Neural cell (in vitro differentiated cells): Measurements from ENCODE around the gene RAP1GAP2. TPM values are rescaled to one million over a fixed set of nuclear protein-coding genes. Genes with fewer than 3 reads are reported as not detected.

Source experiments
- H2AFZ ChIP-seq: fragments of 200-600, 300-800 bp; sonication (generic), shearing (Covaris generic); 2 replicates; pipeline ENCODE4 v1.6.0; 2014; ENCODE audit warnings: low read depth, mild to moderate bottlenecking, antibody characterized with exemption, low read length, moderate library complexity
- H3F3A ChIP-seq: fragments of 200-600 bp; shearing (Covaris generic); 2 replicates; pipeline ENCODE4 v1.6.1; 2016; ENCODE audit warnings: mild to moderate bottlenecking, moderate library complexity, mixed read lengths, antibody characterized with exemption, low read length; ENCODE audit not compliant: insufficient read depth, poor library complexity, severe bottlenecking
- H3K27ac ChIP-seq: fragments of 200-600, 300-800 bp; sonication (generic), shearing (Covaris generic); 2 replicates; pipeline ENCODE4 v1.5.1; 2014; ENCODE audit warnings: mild to moderate bottlenecking, low read length, moderate library complexity
- H3K27me3 ChIP-seq: fragments of 300-800, 200-600 bp; sonication (generic), shearing (Covaris generic); 2 replicates; pipeline ENCODE4 v1.6.0; 2014; ENCODE audit warnings: mild to moderate bottlenecking, low read depth, low read length, moderate library complexity; ENCODE audit not compliant: insufficient read depth
- H3K36me3 ChIP-seq: fragments of 300-800, 200-600 bp; sonication (generic), shearing (Covaris generic); 2 replicates; pipeline ENCODE4 v1.5.1; 2014; ENCODE audit warnings: mild to moderate bottlenecking, antibody characterized with exemption, low read length, moderate library complexity; ENCODE audit not compliant: insufficient read depth
- H3K4me2 ChIP-seq: fragments of 300-800, 200-600 bp; sonication (generic), shearing (Covaris generic); 2 replicates; pipeline ENCODE4 v1.6.0; 2014; ENCODE audit warnings: mild to moderate bottlenecking, low read length
- H3K4me3 ChIP-seq: fragments of 300-800, 200-600 bp; sonication (generic), shearing (Covaris generic); 2 replicates; pipeline ENCODE4 v1.5.1; 2014; ENCODE audit warnings: mild to moderate bottlenecking, low read length, moderate library complexity
- H3K79me2 ChIP-seq: fragments of 200-600 bp; shearing (Covaris generic); replicated peaks from 2 replicates; pipeline ENCODE4 v1.6.0; 2014; ENCODE audit warnings: mild to moderate bottlenecking, low read length, moderate library complexity; ENCODE audit not compliant: insufficient read depth
- H3K9ac ChIP-seq: fragments of 300-800, 200-600 bp; sonication (generic), shearing (Covaris generic); 2 replicates; pipeline ENCODE4 v1.6.1; 2016; ENCODE audit warnings: mild to moderate bottlenecking, low read length, mixed read lengths
- H3K9me2 ChIP-seq: fragments of 200-600 bp; shearing (Covaris generic); 2 replicates; pipeline ENCODE4 v1.6.1; 2016; ENCODE audit warnings: mild to moderate bottlenecking, low read length, mixed read lengths; ENCODE audit not compliant: insufficient read depth
- H3K9me3 ChIP-seq: fragments of 200-600, 300-800 bp; sonication (generic), shearing (Covaris generic); 2 replicates; pipeline ENCODE4 v1.6.1; 2016; ENCODE audit warnings: mild to moderate bottlenecking, mixed run types, low read length, moderate library complexity, mixed read lengths
- H4K20me1 ChIP-seq: fragments of 200-600 bp; shearing (Covaris generic); 2 replicates; pipeline ENCODE4 v1.6.1; 2016; ENCODE audit warnings: mild to moderate bottlenecking, mixed run types; ENCODE audit not compliant: insufficient read depth
- EP300 ChIP-seq: fragments of 450-650 bp; conservative IDR thresholded peaks from 2 replicates; pipeline ENCODE4 v1.6.1; 2014; ENCODE audit warnings: antibody characterized with exemption, mild to moderate bottlenecking, moderate library complexity; ENCODE audit not compliant: poor library complexity, severe bottlenecking
- EZH2 ChIP-seq: fragments of 200-600, 300-800 bp; shearing (Covaris generic), sonication (generic); IDR thresholded peaks from 2 replicates; pipeline ENCODE4 v1.6.1; 2014; ENCODE audit warnings: antibody characterized with exemption, low read length, borderline replicate concordance, mild to moderate bottlenecking; ENCODE audit not compliant: insufficient read depth, poor library complexity, severe bottlenecking
- MXI1 ChIP-seq: fragments of 450-650 bp; conservative IDR thresholded peaks from 2 replicates; pipeline ENCODE4 v1.6.1; 2014; ENCODE audit warnings: antibody characterized with exemption, mild to moderate bottlenecking; ENCODE audit not compliant: poor library complexity, severe bottlenecking
- POLR2AphosphoS5 ChIP-seq: IDR thresholded peaks from 2 replicates; pipeline ENCODE4 v1.6.1; 2012
- RAD21 ChIP-seq: fragments of 450-650 bp; conservative IDR thresholded peaks from 2 replicates; pipeline ENCODE4 v1.6.1; 2014; ENCODE audit warnings: antibody characterized with exemption, mild to moderate bottlenecking, moderate library complexity
- SMC3 ChIP-seq: fragments of 450-650 bp; conservative IDR thresholded peaks from 2 replicates; pipeline ENCODE4 v1.6.1; 2014; ENCODE audit warnings: antibody characterized with exemption, mild to moderate bottlenecking, moderate library complexity; ENCODE audit not compliant: poor library complexity
- TAF1 ChIP-seq: IDR thresholded peaks from 2 replicates; pipeline ENCODE4 v1.6.1; 2012; ENCODE audit warnings: low read depth
- polyA plus RNA-seq: library from polyadenylated mRNA; depleted of rRNA; stranded (reverse); fragments of >200 nt; gene quantifications from 2 replicates; pipeline ENCODE4 v1.2.3, GENCODE V29; 2014
- TF ChIP-seq, protein P1 (sequence below): fragments of 450-650 bp; IDR thresholded peaks from 2 replicates; pipeline ENCODE4 v1.5.1; 2014; ENCODE audit warnings: antibody characterized with exemption, mild to moderate bottlenecking, moderate library complexity; ENCODE audit not compliant: poor library complexity, severe bottlenecking
- TF ChIP-seq, protein P2 (sequence below): IDR thresholded peaks from 2 replicates; pipeline ENCODE4 v1.6.1; 2012; ENCODE audit warnings: borderline replicate concordance

RAP1GAP2 gene
- polyA plus RNA-seq, 1 donor from 2014 or later: 14.8 TPM

DNA sequence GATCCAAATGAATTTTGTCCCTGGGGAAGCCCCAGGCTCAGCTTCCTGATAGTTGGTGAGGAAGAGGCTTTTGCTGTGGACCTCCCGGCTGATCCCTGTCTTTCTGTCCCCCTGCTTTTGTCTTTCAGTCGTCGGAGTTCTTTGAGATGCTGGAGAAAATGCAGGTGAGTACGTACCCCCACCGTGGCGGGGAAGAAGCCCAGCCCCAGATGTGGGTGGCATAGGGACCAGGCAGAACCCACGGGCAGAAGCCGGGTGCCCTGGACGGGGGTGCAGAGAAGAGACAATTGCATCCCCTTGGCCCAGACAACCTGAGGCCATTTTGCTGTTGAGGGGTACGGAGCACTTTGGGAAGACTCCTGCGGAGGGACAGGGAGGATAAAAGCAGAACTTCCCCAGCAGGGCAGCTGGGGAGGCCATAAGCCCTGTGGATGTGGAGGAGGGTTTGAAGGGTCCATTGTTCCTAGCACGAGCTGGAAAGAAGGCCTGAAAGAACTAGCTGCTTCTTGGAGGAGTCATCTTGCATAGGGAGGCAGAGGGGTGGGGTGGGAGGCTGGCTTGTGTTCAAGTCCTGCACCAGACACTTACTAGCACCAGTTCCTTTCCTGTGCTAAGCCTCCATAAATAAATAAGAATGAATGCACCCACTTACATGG lies 161.5 kb downstream of the RAP1GAP2 start:
- H3K27me3 ChIP-seq: no peaks in the 10 kb centered on the region
- no peak overlapping the region for H2AFZ ChIP-seq
- H3K4me2 ChIP-seq: no peak overlapping the region
- no peaks in the 10 kb centered on the region for H3K9me2 ChIP-seq
- TF ChIP-seq SMC3 (no peak), TAF1 (no peak), EP300 (no peak), RAD21 (no peak), EZH2 (no peak)
- TF ChIP-seq, protein P1, sequence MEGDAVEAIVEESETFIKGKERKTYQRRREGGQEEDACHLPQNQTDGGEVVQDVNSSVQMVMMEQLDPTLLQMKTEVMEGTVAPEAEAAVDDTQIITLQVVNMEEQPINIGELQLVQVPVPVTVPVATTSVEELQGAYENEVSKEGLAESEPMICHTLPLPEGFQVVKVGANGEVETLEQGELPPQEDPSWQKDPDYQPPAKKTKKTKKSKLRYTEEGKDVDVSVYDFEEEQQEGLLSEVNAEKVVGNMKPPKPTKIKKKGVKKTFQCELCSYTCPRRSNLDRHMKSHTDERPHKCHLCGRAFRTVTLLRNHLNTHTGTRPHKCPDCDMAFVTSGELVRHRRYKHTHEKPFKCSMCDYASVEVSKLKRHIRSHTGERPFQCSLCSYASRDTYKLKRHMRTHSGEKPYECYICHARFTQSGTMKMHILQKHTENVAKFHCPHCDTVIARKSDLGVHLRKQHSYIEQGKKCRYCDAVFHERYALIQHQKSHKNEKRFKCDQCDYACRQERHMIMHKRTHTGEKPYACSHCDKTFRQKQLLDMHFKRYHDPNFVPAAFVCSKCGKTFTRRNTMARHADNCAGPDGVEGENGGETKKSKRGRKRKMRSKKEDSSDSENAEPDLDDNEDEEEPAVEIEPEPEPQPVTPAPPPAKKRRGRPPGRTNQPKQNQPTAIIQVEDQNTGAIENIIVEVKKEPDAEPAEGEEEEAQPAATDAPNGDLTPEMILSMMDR: no peak
- TF ChIP-seq, protein P2, sequence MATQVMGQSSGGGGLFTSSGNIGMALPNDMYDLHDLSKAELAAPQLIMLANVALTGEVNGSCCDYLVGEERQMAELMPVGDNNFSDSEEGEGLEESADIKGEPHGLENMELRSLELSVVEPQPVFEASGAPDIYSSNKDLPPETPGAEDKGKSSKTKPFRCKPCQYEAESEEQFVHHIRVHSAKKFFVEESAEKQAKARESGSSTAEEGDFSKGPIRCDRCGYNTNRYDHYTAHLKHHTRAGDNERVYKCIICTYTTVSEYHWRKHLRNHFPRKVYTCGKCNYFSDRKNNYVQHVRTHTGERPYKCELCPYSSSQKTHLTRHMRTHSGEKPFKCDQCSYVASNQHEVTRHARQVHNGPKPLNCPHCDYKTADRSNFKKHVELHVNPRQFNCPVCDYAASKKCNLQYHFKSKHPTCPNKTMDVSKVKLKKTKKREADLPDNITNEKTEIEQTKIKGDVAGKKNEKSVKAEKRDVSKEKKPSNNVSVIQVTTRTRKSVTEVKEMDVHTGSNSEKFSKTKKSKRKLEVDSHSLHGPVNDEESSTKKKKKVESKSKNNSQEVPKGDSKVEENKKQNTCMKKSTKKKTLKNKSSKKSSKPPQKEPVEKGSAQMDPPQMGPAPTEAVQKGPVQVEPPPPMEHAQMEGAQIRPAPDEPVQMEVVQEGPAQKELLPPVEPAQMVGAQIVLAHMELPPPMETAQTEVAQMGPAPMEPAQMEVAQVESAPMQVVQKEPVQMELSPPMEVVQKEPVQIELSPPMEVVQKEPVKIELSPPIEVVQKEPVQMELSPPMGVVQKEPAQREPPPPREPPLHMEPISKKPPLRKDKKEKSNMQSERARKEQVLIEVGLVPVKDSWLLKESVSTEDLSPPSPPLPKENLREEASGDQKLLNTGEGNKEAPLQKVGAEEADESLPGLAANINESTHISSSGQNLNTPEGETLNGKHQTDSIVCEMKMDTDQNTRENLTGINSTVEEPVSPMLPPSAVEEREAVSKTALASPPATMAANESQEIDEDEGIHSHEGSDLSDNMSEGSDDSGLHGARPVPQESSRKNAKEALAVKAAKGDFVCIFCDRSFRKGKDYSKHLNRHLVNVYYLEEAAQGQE: no peak
- no peak overlapping the region for H3K9ac ChIP-seq
- H3K4me3 ChIP-seq: no peak overlapping the region
- H3K36me3 ChIP-seq: no peaks in the 10 kb centered on the region
- no peaks in the 10 kb centered on the region for H3K79me2 ChIP-seq
- H3F3A ChIP-seq: no peaks in the 10 kb centered on the region
- no peaks in the 10 kb centered on the region for H3K9me3 ChIP-seq
- no peak overlapping the region for H3K27ac ChIP-seq
- no peaks in the 10 kb centered on the region for H4K20me1 ChIP-seq

- H3K79me2 ChIP-seq: no peaks in the 10 kb centered on the region
- H4K20me1 ChIP-seq: no peaks in the 10 kb centered on the region
- no peaks in the 10 kb centered on the region for H3K9me2 ChIP-seq
- no peak overlapping the region for H3K9ac ChIP-seq
- H3K27ac ChIP-seq: no peak overlapping the region
- H3K4me2 ChIP-seq: no peak overlapping the region
- no peaks in the 10 kb centered on the region for H3K27me3 ChIP-seq
- no peaks in the 10 kb centered on the region for H3K36me3 ChIP-seq
- no peak overlapping the region for H2AFZ ChIP-seq
- no peak overlapping the region for H3K4me3 ChIP-seq
- TF ChIP-seq TAF1 (no peak), SMC3 (no peak), MXI1 (no peak), POLR2AphosphoS5 (no peak), RAD21 (no peak), EP300 (no peak), EZH2 (no peak)
- TF ChIP-seq, protein P1: no peak
- TF ChIP-seq, protein P2: no peak
- no peaks in the 10 kb centered on the region for H3F3A ChIP-seq
- no peaks in the 10 kb centered on the region for H3K9me3 ChIP-seq
These were observed 162.5 kb downstream of the RAP1GAP2 start for GRCh38 chr17:2958706-2959222.
